H7 (cell line): ENCODE data around the gene TBL3. TPM values are rescaled to one million over a fixed set of nuclear protein-coding genes. Genes with fewer than 3 reads are reported as not detected.
A peak's percentile ranks its signal among the peaks of the same experiment; 100 is the strongest.

Experiments
- DNase-seq: peaks from one replicate; pipeline ENCODE4 v3.0.0; 2012
- H3K27me3 ChIP-seq: 2 replicates; pipeline ENCODE4 v1.6.0; 2011; ENCODE audit warnings: mild to moderate bottlenecking, low read length; ENCODE audit not compliant: control insufficient read depth, insufficient read depth
- H3K36me3 ChIP-seq: replicated peaks from 2 replicates; pipeline ENCODE4 v1.5.1; 2011; ENCODE audit warnings: low read length; ENCODE audit not compliant: control insufficient read depth, insufficient read depth
- H3K4me3 ChIP-seq: 2 replicates; pipeline ENCODE4 v1.5.1; 2011; ENCODE audit warnings: low read depth, mild to moderate bottlenecking, control low read depth, low read length, moderate library complexity; ENCODE audit not compliant: insufficient read depth
- total RNA-seq: library from RNA; depleted of rRNA; stranded (reverse); fragments of >200 nt; shearing (Covaris generic); gene quantifications from 2 replicates; pipeline ENCODE4 v1.2.3, GENCODE V29; 2014

The TBL3 gene
- total RNA-seq, 1 experiment from 2014 or later: 104 TPM

- peaks cover 8% of the 10 kb centered on the region for H3K36me3 ChIP-seq
- no peak for DNase-seq
- H3K4me3 ChIP-seq: peak overlapping the region; percentile 48; the same call in 1 of the 2 replicates
- peaks cover 45% of the 10 kb centered on the region for H3K27me3 ChIP-seq
Measured at GRCh38 chr16:1980770-1981087, 8.9 kb downstream of the TBL3 start.

- H3K27me3 ChIP-seq: peaks cover 45% of the 10 kb centered on the region
- peak within 1 kb of the TSS; percentile 48; the same call in 1 of the 2 replicates for H3K4me3 ChIP-seq
Measured at GRCh38 chr16:1981398-1981836, 9.6 kb downstream of the TBL3 start, which contains the start of gene NOXO1. Gene NOXO1 (minus strand): TSS chr16:1981469. CDS start chr16:1981179, 290 bp downstream.

GRCh38 chr16:1982013-1982433 is 10.2 kb downstream of the TBL3 start:
- peaks cover 45% of the 10 kb centered on the region for H3K27me3 ChIP-seq

More at GRCh38 chr16:1981398-1981836, 9.6 kb downstream of the TBL3 start, which contains the start of gene NOXO1:
- peak; percentile 79 for DNase-seq
- H3K36me3 ChIP-seq: peaks cover 9% of the 10 kb centered on the region

GRCh38 chr16:1982991-1983543 is 11.2 kb downstream of the TBL3 start:
- no peak for DNase-seq
- H3K4me3 ChIP-seq: peak overlapping the region; percentile 65; the same call in 1 of the 2 replicates
- peaks cover 45% of the 10 kb centered on the region for H3K27me3 ChIP-seq
- peaks cover 6% of the 10 kb centered on the region for H3K36me3 ChIP-seq

More at GRCh38 chr16:1982013-1982433, 10.2 kb downstream of the TBL3 start:
- H3K4me3 ChIP-seq: no peak overlapping the region
- H3K36me3 ChIP-seq: peaks cover 6% of the 10 kb centered on the region
- DNase-seq: no peak

GRCh38 chr16:1983544-1984346 is 11.9 kb downstream of the TBL3 start, which contains the start of gene GFER:
Gene GFER (plus strand): TSS chr16:1984193. CDS start chr16:1984219, 26 bp downstream.
- DNase-seq: peak; percentile 100
- Histone ChIP-seq H3K27me3 (peaks cover 47% of the 10 kb centered on the region), H3K4me3 (peak within 1 kb of the TSS; percentile 68), H3K36me3 (peaks cover 6% of the 10 kb centered on the region)

- Histone ChIP-seq H3K27me3 (peaks cover 52% of the 10 kb centered on the region), H3K4me3 (peak overlapping the region; percentile 68), H3K36me3 (peaks cover 6% of the 10 kb centered on the region)
- DNase-seq: peak; percentile 91
Measured at GRCh38 chr16:1984347-1985225, 12.7 kb downstream of the TBL3 start.

- peaks cover 44% of the 10 kb centered on the region for H3K27me3 ChIP-seq
- no peak overlapping the region for H3K4me3 ChIP-seq
- H3K36me3 ChIP-seq: peaks cover 6% of the 10 kb centered on the region
- no peak for DNase-seq
Measured at GRCh38 chr16:1985466-1986150, 13.8 kb downstream of the TBL3 start.

GRCh38 chr16:1987198-1987597 is 15.3 kb downstream of the TBL3 start:
- no peak overlapping the region for H3K4me3 ChIP-seq
- no peak for DNase-seq
- peaks cover 41% of the 10 kb centered on the region for H3K27me3 ChIP-seq
- H3K36me3 ChIP-seq: peaks cover 6% of the 10 kb centered on the region

- H3K27me3 ChIP-seq: peaks cover 26% of the 10 kb centered on the region
- peak within 1 kb of the TSS; percentile 66 for H3K4me3 ChIP-seq
- peaks cover 6% of the 10 kb centered on the region for H3K36me3 ChIP-seq
- DNase-seq: peak; percentile 92
Measured at GRCh38 chr16:1989209-1990100, 17.6 kb downstream of the TBL3 start, which contains the start of gene SYNGR3. Gene SYNGR3 (plus strand): TSS chr16:1989970. CDS start chr16:1990103, 133 bp downstream.

- DNase-seq: no peak
- H3K4me3 ChIP-seq: peak overlapping the region; percentile 66
- H3K36me3 ChIP-seq: peaks cover 6% of the 10 kb centered on the region
- H3K27me3 ChIP-seq: peaks cover 26% of the 10 kb centered on the region
Measured at GRCh38 chr16:1990101-1990350, 18.2 kb downstream of the TBL3 start.

- Histone ChIP-seq H3K36me3 (peaks cover 5% of the 10 kb centered on the region), H3K27me3 (peaks cover 26% of the 10 kb centered on the region), H3K4me3 (peak overlapping the region; percentile 66)
- DNase-seq: peak; percentile 96
Measured at GRCh38 chr16:1990351-1991134, 18.7 kb downstream of the TBL3 start.

- peak; percentile 77 for DNase-seq
- H3K4me3 ChIP-seq: peak overlapping the region; percentile 66
- H3K27me3 ChIP-seq: peaks cover 26% of the 10 kb centered on the region
- peaks cover 1% of the 10 kb centered on the region for H3K36me3 ChIP-seq
Measured at GRCh38 chr16:1991135-1991551, 19.3 kb downstream of the TBL3 start.
